A549 treated with CORT108297 at 1 μM for 4 hours (cell line): ENCODE results near the gene CALHM5. TPM values are rescaled to one million over a fixed set of nuclear protein-coding genes. Genes with fewer than 3 reads are reported as not detected.

Experiments used
- total RNA-seq: library from RNA; stranded (reverse); fragments of 200-300 nt; extraction: Qiagen RNA extraction; gene quantifications from 5 replicates; pipeline ENCODE4 v1.2.3, GENCODE V29; 2022

Gene CALHM5, protein sequence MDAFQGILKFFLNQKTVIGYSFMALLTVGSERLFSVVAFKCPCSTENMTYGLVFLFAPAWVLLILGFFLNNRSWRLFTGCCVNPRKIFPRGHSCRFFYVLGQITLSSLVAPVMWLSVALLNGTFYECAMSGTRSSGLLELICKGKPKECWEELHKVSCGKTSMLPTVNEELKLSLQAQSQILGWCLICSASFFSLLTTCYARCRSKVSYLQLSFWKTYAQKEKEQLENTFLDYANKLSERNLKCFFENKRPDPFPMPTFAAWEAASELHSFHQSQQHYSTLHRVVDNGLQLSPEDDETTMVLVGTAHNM
- total RNA-seq, result 0.04 to 0.10 TPM (median 0.06 TPM) in 5 replicates

DNA sequence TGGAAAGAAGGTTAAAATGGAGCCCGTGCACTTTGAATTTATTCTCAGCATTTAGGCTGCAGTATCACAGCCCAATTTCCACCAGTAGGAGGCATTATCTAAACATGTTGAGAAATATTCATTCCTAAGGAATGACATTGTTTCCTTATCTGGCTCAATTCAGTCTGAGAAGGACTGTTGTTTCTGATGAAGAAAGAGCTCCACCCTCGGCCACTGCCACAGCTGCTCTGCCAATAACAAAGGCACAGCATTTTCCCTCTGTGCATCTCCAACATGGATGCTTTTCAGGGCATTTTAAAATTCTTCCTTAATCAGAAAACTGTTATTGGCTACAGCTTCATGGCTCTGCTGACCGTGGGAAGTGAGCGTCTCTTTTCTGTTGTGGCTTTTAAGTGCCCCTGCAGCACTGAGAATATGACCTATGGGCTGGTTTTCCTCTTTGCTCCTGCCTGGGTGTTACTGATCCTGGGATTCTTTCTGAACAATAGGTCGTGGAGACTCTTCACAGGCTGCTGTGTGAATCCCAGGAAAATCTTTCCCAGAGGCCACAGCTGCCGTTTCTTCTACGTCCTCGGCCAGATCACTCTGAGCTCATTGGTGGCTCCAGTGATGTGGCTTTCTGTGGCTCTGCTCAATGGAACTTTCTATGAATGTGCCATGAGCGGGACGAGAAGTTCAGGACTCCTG is at the start of gene CALHM5:
Gene CALHM5, plus strand, starts transcription at position 216 of the 687 bp plus-strand sequence. Its CDS starts 58 bp downstream, at position 274.

DNA sequence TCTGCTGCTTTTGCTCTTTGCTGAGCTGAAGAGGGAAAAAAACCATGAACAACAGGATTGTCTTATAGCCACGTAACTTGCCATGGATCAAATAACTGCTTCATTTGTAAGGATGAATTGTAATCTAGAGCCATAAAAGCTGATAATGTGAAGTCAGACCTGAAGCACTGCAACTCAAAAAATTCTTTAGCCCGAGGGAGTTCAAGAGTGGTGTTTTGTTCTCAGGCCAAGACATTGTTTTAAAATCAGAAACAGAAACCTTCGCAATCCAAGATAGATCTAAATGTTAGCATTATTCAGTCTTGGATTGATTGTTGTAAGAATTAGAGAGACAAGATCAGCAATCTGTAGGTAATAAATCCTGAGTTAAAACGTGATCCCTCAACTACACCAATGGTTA is 34.2 kb downstream of the CALHM5 start, which contains the start of gene TRAPPC3L:
Gene TRAPPC3L, minus strand, starts transcription at position 34 of the 400 bp plus-strand sequence. CDS start 170 bp downstream, outside the sequence.

DNA sequence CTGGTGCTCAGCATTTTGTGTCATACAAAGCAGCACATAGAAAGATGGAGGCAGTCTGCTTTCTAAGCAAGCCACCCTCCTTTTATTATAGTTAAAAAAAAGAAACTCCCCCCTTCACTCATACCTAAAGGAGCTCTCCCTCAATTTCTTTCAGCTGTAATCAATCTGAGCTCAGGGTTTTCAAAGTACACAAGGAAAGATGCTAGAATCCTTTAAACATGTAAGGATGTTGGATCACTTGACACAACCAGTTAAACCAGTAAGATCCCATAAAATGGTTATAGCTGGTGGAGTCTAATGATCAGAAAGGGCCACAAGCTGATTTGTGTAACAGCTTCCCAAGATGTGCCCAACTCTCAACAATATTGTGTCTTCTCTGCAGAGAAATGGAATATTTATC is 42.0 kb downstream of the CALHM5 start, which contains the start of gene CALHM4:
Gene CALHM4, plus strand, starts transcription at position 301 of the 400 bp plus-strand sequence. Its CDS starts 43 bp downstream, at position 344.

DNA sequence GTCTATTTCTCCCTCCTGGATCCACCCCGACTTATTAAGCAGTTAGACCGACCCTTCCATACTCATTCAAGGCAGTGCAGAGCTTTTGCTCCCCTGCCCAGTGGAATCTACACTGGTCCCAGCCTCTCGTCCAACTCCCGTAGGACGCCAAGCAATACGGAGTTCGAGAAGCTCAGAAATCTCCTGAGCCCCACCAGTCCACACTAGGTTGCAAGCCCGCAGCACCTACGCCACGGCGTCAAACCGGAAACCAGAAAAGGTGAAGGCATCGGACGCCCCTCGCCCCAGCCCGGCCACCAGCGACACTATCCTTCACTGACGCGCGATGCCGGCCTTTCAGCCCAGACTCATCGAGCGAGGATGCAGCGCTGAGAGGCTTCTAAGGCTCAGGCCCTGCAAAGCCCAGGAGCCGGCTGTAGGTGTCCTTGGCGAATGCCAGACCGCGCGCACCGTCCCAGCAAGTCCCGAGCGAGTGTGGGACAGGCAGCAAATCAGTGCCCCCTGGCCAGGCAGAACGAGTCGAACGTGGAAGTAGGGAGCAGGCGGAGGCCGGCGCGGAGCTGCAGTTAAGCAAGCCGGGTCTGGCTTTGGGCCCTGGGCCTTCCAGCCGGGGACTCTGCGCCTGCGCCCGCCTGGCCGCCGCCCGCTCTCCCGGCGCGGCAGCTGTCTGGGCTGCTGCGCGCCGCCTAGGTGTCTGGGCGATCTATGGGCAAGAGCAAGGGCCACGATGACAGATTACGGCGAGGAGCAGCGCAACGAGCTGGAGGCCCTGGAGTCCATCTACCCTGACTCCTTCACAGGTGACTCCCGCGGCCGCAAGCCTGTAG is 59.6 kb downstream of the CALHM5 start, which contains the start of gene RWDD1:
Gene RWDD1, plus strand, starts transcription at position 649 of the 827 bp plus-strand sequence. Its CDS starts 79 bp downstream, at position 728.

Other genes starting within 250 kb of the CALHM5 start
- gene TSPYL1, start 231.7 kb upstream of the CALHM5 start, total RNA-seq, result 27.7 to 33.6 TPM (median 28.2 TPM) in 5 replicates
- 13.0 to 20.1 TPM (median 17.4 TPM) in 5 replicates for gene DSE, start 140.7 kb upstream of the CALHM5 start, total RNA-seq
- gene CALHM6, start 50.3 kb upstream of the CALHM5 start, total RNA-seq, result 0.25 to 0.39 TPM in 2 of 5 replicates, not detected in the others
- gene TRAPPC3L, start 34.0 kb downstream of the CALHM5 start, total RNA-seq, result not detected in 5 replicates
- gene CALHM4, start 42.1 kb downstream of the CALHM5 start, total RNA-seq, result 0.16 TPM in 1 of 5 replicates, not detected in the others
- gene RWDD1, start 59.9 kb downstream of the CALHM5 start, total RNA-seq, result 23.9 to 39.8 TPM (median 36.2 TPM) in 5 replicates
- 0.16 to 0.28 TPM (median 0.22 TPM) in 5 replicates for gene RSPH4A, start 104.8 kb downstream of the CALHM5 start, total RNA-seq
- 6.0 to 7.7 TPM (median 6.4 TPM) in 5 replicates for gene ZUP1, start 157.1 kb downstream of the CALHM5 start, total RNA-seq
- gene KPNA5, start 169.6 kb downstream of the CALHM5 start, total RNA-seq, result 0.79 to 2.1 TPM (median 1.4 TPM) in 5 replicates